Small intestine (tissue), 7 donors: ENCODE measurements around the gene OSBPL10. TPM values are rescaled to one million over a fixed set of nuclear protein-coding genes. Genes with fewer than 3 reads are reported as not detected.

Experiments
- DNase-seq, 2 donors: peaks; one replicate each; pipeline versions ENCODE4 v3.0.0 to v3.0.0-alpha.2; 2013
- FAIRE-seq: peaks from 2 replicates; lab custom pipeline; 2012; peaks lifted over from hg19 to GRCh38; lab: Jason Lieb, UNC
- H3K27ac ChIP-seq, 3 donors: one replicate each; pipeline ENCODE4 v1.5.1; 2013; ENCODE audit warnings: low read length in 2 of 3, mild to moderate bottlenecking in 2 of 3, control low read depth in 1 of 3, inconsistent platforms in 1 of 3, low read depth in 1 of 3, moderate library complexity in 1 of 3
- H3K27me3 ChIP-seq, 3 donors: one replicate each; pipeline ENCODE4 v1.6.1; 2013; ENCODE audit warnings: low read length in 3 of 3, inconsistent platforms in 1 of 3; ENCODE audit not compliant: control insufficient read depth in 3 of 3, insufficient read depth in 3 of 3
- H3K36me3 ChIP-seq, 3 donors: one replicate each; pipeline ENCODE4 v1.6.1; 2013; ENCODE audit warnings: low read length in 3 of 3, inconsistent platforms in 1 of 3, low read depth in 1 of 3, mild to moderate bottlenecking in 1 of 3, moderate library complexity in 1 of 3; ENCODE audit not compliant: control insufficient read depth in 3 of 3, insufficient read depth in 2 of 3
- H3K4me1 ChIP-seq, 3 donors: one replicate each; pipeline ENCODE4 v1.6.1; 2013; ENCODE audit warnings: low read length in 2 of 3, inconsistent platforms in 1 of 3, low read depth in 1 of 3, mild to moderate bottlenecking in 1 of 3, moderate library complexity in 1 of 3; ENCODE audit not compliant: control insufficient read depth in 3 of 3, insufficient read depth in 2 of 3
- H3K4me3 ChIP-seq, 3 donors: one replicate each; pipeline ENCODE4 v1.5.1; 2013; ENCODE audit warnings: low read length in 3 of 3, control low read depth in 1 of 3, inconsistent platforms in 1 of 3, low read depth in 1 of 3, mild to moderate bottlenecking in 1 of 3, moderate library complexity in 1 of 3
- H3K9me3 ChIP-seq, 2 donors: one replicate each; pipeline ENCODE4 v1.6.1; 2013; ENCODE audit warnings: low read depth in 1 of 2, low read length in 1 of 2; ENCODE audit not compliant: control insufficient read depth in 2 of 2, insufficient read depth in 1 of 2
- WGBS, 3 donors: extraction: QIAGEN DNeasy Blood & Tissue Kit; methylation state at CpG; one replicate each; pipeline ENCODE4 v1.1.7; 2013; 5-methylcytosine and 5-hydroxymethylcytosine counted together
- polyA plus RNA-seq, 4 donors: library from polyadenylated mRNA; stranded (reverse) in 3 of 4; unstranded in 1 of 4; fragments of 200-250 nt in 3 of 4; fragments of 120-200 nt in 1 of 4; gene quantifications; one replicate each; pipeline versions ENCODE4 v1.2.1 to v1.2.3, GENCODE V29; 2013
- donor health status: healthy with polysubstance abuse.
- donor health status: control.
- donor health status: control.
- donor health status: Bipolar disorder and iron deficiency.
- donor health status: healthy.

OSBPL10 gene
- polyA plus RNA-seq, 4 donors = 1.4 to 8.6 (median 3.8) TPM

DNA sequence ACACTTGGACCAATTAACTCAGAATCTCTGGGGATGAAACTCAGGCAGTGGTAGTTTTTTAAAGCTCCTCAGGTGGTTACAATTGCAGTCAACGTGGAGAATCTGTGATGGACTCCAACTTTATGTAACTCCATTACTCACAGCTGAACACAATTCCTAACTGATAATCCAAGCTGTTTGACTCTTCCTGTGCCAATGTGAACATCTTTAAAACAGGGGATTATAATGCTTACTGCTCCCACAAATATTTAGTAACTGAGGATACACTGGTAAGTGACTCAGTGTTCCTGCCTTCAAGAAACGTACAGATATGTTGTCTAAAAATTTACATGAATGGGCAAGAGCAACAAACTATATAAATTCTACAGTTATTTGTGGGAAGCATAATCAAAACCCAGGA is 85.6 kb downstream of the OSBPL10 start:
- Histone ChIP-seq H3K9me3 (no peaks in the 10 kb centered on the region), H3K27me3 (no peaks in the 10 kb centered on the region), H3K4me3 (no peak overlapping the region), H3K27ac (no peak overlapping the region), H3K4me1 (peaks cover 0 to 12% (median 0%) of the 10 kb centered on the region in 3 donors), H3K36me3 (no peaks in the 10 kb centered on the region)
- FAIRE-seq (no peak), DNase-seq (no peak)
- 64 to 75% (median 74%) methylated on average over 2 of the region's 2 CpGs for WGBS, 3 donors

DNA sequence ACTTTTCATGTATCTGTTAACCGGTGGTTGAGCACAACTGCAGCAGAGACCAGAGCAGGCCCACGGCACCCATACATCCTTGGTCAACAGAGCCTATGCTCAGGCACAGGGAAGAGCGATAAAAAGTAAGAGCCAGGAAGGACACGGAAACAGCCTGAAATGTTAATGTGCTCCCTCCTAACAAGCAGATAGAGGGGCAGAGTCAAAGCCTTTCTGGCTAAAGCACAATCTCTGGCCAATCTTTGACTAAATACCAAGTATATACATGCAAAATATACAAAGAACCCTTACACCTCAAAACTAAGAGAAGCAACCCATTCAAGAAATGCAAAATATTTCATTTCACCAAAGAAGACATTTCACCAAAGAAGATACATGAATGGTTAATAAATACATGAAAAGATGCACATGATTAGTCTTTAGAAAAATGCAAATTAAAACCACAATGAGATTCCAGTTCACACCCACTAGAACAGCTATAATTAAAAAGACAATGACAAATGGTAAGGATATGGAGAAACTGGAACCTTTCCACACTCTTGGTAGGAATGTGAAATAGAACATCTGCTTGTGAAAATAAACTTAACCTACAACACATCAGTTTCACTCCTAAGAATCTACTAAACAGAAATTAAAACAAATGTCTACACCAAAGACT is 88.0 kb downstream of the OSBPL10 start:
- 88 to 96% (median 89%) methylated on average over 4 of the region's 4 CpGs for WGBS, 3 donors
- FAIRE-seq = no peak
- H3K9me3 ChIP-seq = no peaks in the 10 kb centered on the region

DNA sequence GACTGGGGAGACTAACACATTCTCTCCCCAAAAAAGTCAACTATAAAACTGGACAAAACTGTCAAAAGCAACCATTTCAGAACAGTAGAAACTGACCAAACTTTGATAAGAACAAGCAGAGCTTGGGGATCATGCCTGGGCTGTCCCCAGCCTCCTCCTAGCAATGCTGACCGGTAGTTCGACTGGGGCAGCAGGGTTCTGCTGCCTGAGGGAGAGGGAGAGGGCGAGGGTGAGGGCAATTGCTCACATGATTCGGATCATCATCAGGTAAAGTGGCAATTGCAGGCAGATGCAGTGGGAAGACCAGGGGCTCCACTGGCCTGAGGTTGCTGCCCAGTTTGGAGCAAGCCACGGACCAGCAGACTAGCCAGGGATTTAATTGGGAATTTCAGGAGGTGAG is 88.6 kb downstream of the OSBPL10 start:
- 85 to 87% (median 86%) methylated on average over 5 of the region's 5 CpGs for WGBS, 3 donors
- Histone ChIP-seq H3K36me3 (no peaks in the 10 kb centered on the region), H3K27me3 (no peaks in the 10 kb centered on the region), H3K27ac (no peak overlapping the region), H3K4me1 (peaks cover 0 to 12% (median 0%) of the 10 kb centered on the region in 3 donors), H3K9me3 (no peaks in the 10 kb centered on the region), H3K4me3 (no peak overlapping the region)
- DNase-seq (no peak), FAIRE-seq (no peak)

More for the DNA sequence above, 88.0 kb downstream of the OSBPL10 start:
- H3K4me1 ChIP-seq = peaks cover 0 to 12% (median 0%) of the 10 kb centered on the region in 3 donors
- no peak for DNase-seq
- H3K27me3 ChIP-seq = no peaks in the 10 kb centered on the region
- no peak overlapping the region for H3K4me3 ChIP-seq
- H3K36me3 ChIP-seq = no peaks in the 10 kb centered on the region
- no peak overlapping the region for H3K27ac ChIP-seq

DNA sequence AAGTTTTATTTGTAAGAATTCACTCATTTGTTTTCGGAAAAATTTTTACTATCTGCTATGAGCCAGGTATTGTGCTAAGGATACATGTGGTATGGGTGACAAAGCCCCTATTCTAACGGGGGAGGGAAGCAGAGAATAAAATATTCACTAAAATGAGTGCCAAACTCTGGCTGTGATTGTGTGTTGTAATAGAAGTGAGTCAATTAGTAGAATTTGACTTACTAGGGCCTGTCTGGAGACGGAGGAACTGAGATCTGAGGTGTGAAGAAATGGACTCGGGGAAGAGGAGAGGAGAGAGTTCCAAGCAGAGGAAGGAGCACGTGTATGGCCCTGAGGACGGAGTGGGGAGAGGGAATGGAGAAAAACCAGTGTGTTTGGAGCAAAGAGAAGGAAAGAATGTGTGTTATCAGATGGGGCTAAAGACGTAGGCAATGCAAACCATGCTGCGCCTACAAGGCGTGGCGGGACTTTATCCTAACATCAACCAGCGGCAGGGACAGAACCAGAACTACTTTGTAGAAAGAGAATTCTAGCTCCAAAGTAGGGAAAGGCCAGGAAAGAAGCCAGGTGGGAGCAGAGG is 89.1 kb downstream of the OSBPL10 start:
- 67 to 76% (median 75%) methylated on average over 11 of the region's 11 CpGs for WGBS, 3 donors
- Histone ChIP-seq H3K36me3 (no peaks in the 10 kb centered on the region), H3K4me3 (no peak overlapping the region), H3K9me3 (no peaks in the 10 kb centered on the region), H3K27me3 (no peaks in the 10 kb centered on the region), H3K4me1 (peaks cover 0 to 12% (median 0%) of the 10 kb centered on the region in 3 donors), H3K27ac (no peak overlapping the region)
- DNase-seq = peak; percentile 41 to 51
- FAIRE-seq = no peak

DNA sequence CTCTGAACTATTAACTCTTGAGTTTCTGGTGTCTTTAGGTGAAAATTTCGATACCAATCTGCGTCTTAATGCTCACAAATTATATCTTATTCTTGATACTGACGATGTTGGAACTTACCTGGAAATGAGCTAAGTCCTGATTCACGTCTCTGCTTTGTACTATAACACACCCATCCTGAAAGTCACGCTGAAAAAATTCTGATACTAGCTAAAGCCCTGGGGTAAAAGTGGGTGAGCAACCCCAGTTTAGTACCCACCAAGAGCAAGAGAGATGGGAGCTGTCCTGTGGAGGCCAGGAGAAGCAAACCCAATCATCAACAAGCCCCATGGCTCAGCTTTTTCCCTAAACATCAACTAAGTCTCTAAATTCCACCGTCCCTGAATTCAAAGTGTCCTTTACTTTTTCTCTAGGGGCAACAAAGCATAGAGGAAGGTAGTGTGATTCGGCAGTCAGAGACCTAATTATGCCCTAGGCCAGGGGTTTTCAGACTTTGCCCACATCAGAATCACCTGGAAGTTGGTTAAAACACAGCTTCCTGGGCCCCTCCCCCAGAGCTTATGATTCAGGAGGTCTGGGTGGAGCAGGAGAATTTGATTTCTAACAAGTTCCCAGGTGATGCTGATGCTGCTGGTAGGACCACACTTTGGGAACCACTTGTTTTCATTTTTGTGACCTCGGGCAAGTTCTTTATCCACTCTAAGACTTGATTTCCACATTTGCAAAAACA is 90.2 kb downstream of the OSBPL10 start:
- Histone ChIP-seq H3K27ac (no peak overlapping the region), H3K36me3 (no peaks in the 10 kb centered on the region), H3K27me3 (no peaks in the 10 kb centered on the region), H3K9me3 (no peaks in the 10 kb centered on the region), H3K4me1 (peaks cover 0 to 7% (median 0%) of the 10 kb centered on the region in 3 donors), H3K4me3 (no peak overlapping the region)
- FAIRE-seq = no peak
- WGBS, 3 donors = 83 to 88% (median 86%) methylated on average over 8 of the region's 8 CpGs
- no peak for DNase-seq

DNA sequence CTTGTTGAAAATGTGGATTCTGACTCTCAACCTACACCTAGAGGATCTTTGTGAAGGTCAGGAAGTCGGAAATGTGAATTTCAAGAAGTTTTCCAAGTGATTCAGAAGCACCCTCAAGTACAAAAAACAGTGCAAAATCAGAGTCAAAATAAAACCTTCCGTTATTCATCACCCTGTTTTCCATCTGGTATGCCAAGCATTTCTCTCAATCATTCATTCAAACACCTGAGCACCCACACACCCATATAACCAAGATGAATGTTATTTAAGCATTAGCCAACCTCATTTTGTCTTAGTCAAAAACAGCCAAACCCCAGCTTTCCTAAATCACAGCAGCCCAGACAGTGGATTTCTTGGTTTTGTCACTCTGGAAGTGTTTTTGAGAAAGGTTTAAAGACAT is 91.1 kb downstream of the OSBPL10 start:
- Histone ChIP-seq H3K4me3 (no peak overlapping the region), H3K4me1 (peaks cover 0 to 7% (median 0%) of the 10 kb centered on the region in 3 donors), H3K27ac (no peak overlapping the region), H3K36me3 (no peaks in the 10 kb centered on the region), H3K9me3 (no peaks in the 10 kb centered on the region), H3K27me3 (no peaks in the 10 kb centered on the region)
- WGBS, 3 donors = 78 to 90% (median 87%) methylated on average over 2 of the region's 2 CpGs
- DNase-seq (no peak), FAIRE-seq (no peak)

DNA sequence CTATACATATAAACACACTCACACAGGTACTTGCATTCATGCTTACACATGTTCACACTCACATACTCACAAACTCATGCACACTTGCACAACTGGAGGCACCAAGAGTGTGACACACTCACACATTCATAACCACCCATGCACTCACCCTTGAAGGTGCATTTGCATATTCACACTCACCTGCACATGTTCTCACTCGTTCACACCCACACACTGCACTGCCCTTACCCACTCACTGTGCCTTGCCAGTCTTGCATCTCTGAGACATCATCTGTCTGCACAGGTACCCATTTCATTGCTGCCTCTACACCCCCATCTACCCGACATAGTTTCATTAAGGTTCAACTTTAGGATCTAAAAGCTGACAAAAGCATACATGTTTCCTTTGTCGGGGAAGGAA is 95.8 kb downstream of the OSBPL10 start:
- Histone ChIP-seq H3K27ac (no peak overlapping the region), H3K4me1 (no peaks in the 10 kb centered on the region), H3K27me3 (no peaks in the 10 kb centered on the region), H3K4me3 (no peak overlapping the region), H3K36me3 (no peaks in the 10 kb centered on the region), H3K9me3 (peaks cover 0 to 3% of the 10 kb centered on the region in 2 donors)
- no peak for FAIRE-seq
- 80 to 88% (median 87%) methylated on average over 3 of the region's 3 CpGs for WGBS, 3 donors
- DNase-seq = no peak

DNA sequence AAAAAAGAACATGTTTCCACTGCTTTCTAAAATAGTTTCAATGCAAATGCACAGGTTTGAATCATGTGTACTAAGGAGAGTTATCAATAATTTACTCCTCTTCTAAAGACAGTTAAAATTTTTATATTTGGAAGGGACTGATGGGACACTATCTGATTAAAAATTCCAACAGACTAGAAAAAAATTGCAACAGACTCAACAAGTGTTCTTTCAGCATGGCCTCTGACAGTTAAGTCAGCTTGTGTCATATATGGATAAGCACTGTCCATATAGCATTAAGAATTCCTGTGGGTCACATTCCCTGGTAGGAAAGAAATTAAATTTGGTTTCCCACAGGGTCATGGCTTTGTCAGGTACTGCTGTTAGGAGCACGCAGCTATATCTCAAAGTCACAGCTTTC is 96.8 kb downstream of the OSBPL10 start:
- FAIRE-seq (no peak), DNase-seq (no peak)
- Histone ChIP-seq H3K9me3 (peaks cover 0 to 3% of the 10 kb centered on the region in 2 donors), H3K36me3 (no peaks in the 10 kb centered on the region), H3K27ac (no peak overlapping the region), H3K4me1 (no peaks in the 10 kb centered on the region), H3K4me3 (no peak overlapping the region), H3K27me3 (no peaks in the 10 kb centered on the region)
- 89 to 97% (median 94%) methylated on average over 1 of the region's 1 CpG for WGBS, 3 donors
